T1000 (cell line): ENCODE results near the gene SEC63.
"Not testable (repeated sequence)": the region's sequence is repeated elsewhere in the genome, so short reads cannot be mapped to it uniquely, and the experiment has no call there.

ENCODE experiments used
- DNase-seq: peaks from one replicate; lab custom pipeline; 2025; ENCODE audit warnings: mixed read lengths; lab: John Stamatoyannopoulos, UW

Gene SEC63

DNA sequence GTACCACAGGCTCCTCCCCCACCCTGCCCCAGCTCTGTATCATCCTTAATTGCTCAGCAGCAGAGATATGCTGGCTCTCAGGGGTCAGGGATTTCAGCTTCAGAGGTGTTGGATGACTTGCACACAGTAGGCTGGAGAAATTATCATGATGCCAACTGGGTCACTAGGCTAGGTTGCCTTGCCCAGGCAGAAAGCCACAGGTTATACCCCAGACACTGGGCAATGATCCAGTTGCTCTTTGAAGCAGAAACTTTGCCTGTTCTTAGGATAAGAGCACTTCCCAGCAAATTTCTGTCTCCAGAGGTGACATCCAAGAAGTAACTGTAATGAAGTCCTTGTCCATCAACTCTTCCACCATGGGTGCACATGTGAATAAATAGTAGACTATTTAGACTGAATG lies 95.6 kb downstream of the SEC63 start:
- DNase-seq: no peak

- not testable (repeated sequence) for DNase-seq
Measured at GRCh38 chr6:107860963-107861362, 97.0 kb downstream of the SEC63 start.

- DNase-seq: not testable (repeated sequence)
Measured at GRCh38 chr6:107860144-107860543, 97.9 kb downstream of the SEC63 start.

- DNase-seq: no peak
Measured at GRCh38 chr6:107853230-107853629, 104.8 kb downstream of the SEC63 start.

DNA sequence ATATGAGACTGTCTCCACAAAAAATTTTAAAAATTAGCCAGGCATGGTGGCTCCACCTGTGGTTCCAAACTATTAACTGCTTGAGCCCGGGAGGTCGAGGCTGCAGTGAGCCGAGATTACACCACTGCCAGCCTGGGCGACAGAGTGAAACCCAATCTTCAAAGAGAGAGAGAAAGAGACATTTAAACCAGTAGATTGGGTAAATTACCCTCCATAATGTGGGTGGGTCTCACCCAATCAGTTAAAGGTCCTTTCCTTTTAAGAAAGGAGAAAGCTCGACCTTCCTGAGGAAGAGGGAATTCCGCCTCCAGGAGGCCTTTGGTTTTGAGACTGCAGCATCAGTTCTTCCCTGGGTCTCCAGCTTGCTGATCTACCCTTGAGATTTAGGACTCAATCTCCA lies 108.7 kb downstream of the SEC63 start:
- DNase-seq: no peak

GRCh38 chr6:107847844-107848802 lies 109.9 kb downstream of the SEC63 start:
- DNase-seq: peak; percentile 84

- no peak for DNase-seq
Measured at GRCh38 chr6:107846262-107846795, 111.7 kb downstream of the SEC63 start.

DNA sequence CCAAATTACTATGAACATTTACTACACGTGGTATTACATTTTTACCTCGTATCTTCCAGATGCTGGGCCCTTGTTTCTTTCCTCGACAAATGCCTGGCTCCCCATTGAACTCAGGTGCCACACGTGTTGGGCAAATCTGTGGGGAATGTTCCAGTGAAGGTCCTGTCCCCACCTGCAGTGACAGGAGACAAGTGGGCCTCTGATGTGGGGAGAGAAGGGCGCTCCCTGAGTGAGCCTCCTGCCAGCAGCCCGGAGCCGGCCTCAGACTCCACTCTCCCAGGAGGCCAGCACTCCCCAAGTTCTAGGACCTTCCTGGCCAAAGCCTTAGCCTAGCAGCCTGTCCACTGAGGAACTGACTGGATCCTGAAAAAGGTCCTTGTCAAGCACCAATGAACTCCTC lies 112.2 kb downstream of the SEC63 start:
- DNase-seq: no peak

- no peak for DNase-seq
Measured at GRCh38 chr6:107843400-107843799, 114.6 kb downstream of the SEC63 start.

- no peak for DNase-seq
Measured at GRCh38 chr6:107841275-107841670, 116.7 kb downstream of the SEC63 start.

DNA sequence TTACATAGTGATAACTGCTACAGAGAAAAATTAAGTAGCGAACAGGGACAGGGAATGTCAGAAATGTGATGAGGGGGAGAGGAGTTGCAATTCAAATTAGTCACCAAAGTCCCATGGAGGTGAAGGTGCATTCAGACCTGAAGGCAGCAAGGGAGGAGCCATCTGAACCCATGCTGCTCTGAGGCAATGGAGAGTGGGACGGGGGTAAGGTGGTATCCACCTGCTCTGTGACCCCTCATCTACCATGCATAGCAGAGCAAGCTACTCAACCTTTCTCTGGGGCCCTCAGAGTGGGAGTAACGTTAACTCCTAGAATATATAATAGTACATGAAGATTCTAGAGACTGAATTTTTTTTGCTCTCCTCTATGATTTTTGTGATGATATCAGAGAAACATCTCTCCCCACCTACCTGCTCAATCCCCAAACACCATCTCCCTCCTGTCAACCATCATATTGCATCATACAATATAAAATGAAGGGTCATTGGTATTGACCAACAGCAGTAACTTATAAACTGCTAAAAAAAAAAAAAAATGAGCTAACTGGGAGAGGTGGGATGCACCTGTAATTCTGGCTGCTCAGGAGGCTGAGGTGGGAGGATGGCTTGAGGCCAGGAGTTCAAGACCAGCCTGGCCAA lies 117.3 kb downstream of the SEC63 start:
- no peak for DNase-seq

DNA sequence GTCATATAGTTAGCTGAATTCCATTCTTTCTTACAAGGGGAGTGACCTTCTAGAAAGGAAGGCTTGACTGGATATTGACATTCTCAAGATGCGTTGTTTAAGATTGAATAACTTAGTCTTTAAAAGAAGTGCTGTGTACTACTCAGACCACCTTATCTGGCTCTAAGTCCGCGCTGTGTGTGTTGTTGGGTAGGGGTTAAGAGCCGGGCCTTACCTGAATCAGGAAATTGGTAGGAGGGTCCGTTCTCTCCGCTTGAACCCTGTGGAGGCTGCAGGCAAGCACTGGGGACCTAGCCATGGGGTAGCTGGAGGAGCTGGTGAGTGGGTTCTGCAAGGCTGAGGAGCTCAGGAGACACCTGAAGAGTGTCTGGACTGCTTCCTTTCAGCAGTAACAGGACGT lies 124.9 kb downstream of the SEC63 start:
- DNase-seq: no peak

DNA sequence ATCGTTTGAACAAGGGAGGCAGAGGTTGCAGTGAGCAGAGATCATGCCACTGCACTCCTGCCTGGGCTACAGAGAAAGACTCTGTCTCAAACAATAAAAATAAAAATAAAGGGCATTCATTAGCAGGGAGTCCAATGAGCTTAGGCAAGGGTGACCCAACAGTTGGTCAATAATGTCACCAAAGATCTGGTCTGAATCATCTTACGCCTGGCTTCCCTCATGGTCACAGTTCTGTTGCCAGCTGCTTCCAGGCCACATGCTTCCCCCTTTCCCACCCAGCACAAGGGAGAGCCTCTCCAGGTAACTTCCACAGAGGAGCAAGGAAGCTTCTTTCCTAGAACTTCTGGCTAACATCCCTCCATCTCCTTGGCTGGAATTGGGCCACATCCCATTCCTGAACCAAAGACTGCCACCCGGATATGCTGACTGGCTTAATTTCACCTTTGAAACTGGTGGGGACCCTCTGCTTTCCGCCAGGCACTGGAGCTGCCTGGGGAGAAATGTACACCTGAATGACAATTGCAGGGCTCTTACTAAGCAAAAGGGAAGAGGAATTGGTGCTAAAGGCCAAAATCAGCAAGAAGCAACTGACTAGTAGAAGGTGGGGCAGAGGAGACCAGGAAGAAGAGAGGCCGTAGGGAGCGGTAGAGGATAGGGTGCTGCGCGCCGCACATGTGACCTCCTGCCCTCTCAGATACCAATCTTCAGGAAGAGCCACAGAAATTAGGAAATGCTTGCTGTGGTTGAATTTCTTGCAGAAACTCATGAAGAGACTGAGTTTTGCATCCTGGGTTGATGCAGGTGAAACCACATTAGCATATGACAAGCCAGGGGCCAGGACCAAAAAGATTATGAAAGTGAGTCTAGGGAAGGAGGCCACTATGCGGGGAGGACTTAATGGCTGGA lies 125.6 kb downstream of the SEC63 start:
- DNase-seq: no peak

DNA sequence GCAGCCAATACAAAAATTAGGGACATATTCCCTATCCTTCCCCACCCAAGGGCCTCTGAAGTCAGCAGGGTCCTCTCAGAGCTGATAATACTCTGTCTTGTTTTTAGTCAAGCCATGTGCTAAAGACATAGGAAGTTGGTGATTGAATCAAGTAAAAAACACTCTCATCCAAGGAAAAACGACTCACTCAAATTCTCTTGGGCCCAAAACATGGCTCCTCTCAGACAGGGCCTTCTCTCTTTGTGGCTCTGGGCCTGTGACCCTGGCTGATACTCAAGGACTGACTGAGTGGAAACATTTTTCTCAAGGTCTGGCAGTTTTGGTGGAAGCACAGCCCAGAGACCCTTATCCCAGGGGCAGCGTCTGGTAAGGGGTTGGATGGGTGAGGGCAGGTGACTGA lies 127.9 kb downstream of the SEC63 start:
- no peak for DNase-seq

- DNase-seq: no peak
Measured at GRCh38 chr6:107827541-107827940, 130.5 kb downstream of the SEC63 start.

DNA sequence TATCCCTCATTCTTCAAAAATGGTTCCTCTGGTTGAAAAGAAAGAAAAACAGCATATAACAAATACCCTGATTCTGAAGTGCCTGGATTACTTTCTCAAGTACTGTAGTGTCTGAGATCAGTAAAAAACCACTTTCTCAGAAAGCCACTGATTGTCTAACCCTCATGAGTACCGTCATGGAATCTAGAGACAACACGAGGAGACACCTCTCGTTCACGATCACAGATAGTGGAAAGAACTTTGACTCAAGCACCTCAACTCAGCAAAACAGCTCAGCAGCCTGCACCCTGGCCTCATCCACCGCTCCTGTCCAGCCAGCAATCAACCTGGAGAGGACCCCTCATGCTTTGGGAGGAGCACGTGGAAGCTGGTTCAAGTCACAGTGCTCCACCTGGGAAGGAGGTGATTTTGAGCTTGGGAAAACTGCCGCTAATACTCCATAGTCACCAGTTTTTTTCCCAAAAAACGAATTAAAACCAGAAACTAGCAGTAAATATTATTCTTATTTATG lies 134.9 kb downstream of the SEC63 start:
- no peak for DNase-seq

DNA sequence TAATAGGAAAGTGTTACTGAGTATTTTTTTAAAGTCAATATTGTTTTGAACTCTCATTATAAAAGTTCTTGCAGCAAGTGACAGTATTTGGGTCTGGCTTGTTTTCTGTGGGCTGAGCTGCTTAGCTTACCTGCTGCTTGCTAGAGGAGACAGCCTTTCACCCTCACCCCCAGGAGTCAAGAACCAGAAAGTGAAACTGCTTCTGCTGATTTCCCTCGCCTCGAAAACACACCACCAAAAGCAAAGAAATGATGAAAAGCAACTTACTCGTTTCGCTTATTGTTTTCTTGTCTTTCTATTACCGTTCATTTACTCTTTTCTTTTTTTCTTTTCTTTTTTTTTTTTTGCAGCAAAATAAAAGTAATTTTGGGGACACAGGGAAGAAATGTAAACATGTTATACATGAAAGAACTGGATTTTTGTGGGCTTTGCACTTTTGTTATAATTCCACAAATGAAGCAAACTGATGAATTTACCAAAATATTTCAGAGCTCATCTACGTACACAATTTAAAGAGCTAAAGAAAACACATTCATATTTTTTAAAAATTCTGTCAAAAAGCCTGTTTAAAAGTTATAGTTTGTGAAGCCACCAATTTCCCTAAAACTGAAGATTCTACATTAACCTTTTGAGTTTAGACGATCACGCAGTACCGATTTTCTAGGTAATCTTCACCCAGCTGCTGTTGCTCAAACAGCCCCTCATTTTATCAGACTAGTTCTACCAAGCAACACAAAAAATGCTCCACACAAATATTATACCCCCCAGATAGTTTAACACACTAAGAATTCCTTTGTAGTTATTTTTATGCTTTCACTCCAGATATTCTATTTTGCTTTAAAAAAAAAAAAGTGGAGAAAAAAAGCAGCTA lies 135.6 kb downstream of the SEC63 start:
- no peak for DNase-seq

- no peak for DNase-seq
Measured at GRCh38 chr6:107821591-107821990, 136.4 kb downstream of the SEC63 start.

DNA sequence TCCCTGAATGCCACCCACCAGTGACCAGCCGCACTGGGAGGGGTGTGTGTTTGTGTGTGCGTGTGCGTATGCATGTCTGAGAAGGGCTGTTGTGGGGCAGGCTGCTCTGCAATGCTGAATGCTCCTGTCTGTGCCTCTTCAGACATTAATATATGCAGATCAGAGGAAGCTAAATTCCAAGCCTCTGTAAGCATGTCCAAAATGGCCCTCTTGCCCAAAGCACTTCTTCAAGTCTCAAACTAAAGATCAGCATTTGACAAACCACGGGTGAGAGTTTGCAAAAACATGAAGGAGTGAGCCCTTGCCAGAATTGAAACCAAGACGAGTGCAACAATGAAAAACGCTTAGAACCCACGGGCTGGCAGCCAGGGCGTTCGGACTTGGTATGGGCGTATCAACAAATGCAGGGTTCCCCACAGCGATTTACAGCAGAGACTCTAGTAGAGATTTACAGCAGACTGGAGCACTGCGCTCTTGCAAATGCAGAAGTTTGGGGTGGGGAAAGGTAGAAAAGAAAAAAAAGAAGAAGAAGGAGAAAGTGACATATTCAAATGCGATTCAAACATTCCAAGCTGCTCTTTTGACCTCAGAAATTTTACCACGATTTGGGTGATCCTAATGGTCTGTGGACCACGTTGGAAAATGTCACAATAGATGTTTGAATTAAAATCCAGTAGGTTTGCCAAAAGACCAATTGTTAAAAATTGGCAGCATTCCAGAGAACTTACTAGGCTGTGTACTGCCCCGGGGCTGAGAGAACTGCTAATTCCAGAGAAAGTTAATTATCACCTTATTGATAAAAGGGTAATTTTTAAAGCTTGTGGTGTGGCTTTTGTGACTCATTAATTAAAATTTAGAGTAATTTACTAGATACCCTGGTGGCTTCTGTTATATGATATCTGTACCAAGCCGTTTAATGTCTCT lies 137.4 kb downstream of the SEC63 start:
- DNase-seq: no peak

- no peak for DNase-seq
Measured at GRCh38 chr6:107819964-107820337, 138.1 kb downstream of the SEC63 start.
